Stimulated activated CD4-positive, alpha-beta T cell treated with anti-CD3 and anti-CD28 coated beads, Interleukin-1b, Interleukin-23, amount 100 ng/mL, for 4 hours (primary cell): ENCODE measurements around the gene MTOR.
"Not testable (repeated sequence)": the region's sequence is repeated elsewhere in the genome, so short reads cannot be mapped to it uniquely, and the experiment has no call there.

Experiments
- DNase-seq, 2 donors: peaks; one replicate each; pipeline ENCODE4 v3.0.0-alpha.2; 2020; ENCODE audit warnings: low read depth in 2 of 2

Gene MTOR

GRCh38 chr1:11107599-11107998 lies 154.8 kb downstream of the MTOR start:
- no peak for DNase-seq

GRCh38 chr1:11105586-11105985 lies 156.8 kb downstream of the MTOR start:
- no peak for DNase-seq

GRCh38 chr1:11101347-11101746 lies 161.0 kb downstream of the MTOR start:
- DNase-seq: no peak

- not testable (repeated sequence) for DNase-seq
Measured at GRCh38 chr1:11100806-11101205, 161.5 kb downstream of the MTOR start.

GRCh38 chr1:11100149-11100493 lies 162.2 kb downstream of the MTOR start:
- DNase-seq: no peak

GRCh38 chr1:11099310-11100148 lies 162.8 kb downstream of the MTOR start, which contains the start of gene EXOSC10:
TSS of gene EXOSC10 (minus strand) at chr1:11099869. CDS start at chr1:11099831, 38 bp downstream.
- DNase-seq: peak; percentile 95 to 96

- no peak for DNase-seq
Measured at GRCh38 chr1:11098931-11099309, 163.4 kb downstream of the MTOR start.

- not testable (repeated sequence) for DNase-seq
Measured at GRCh38 chr1:11083784-11084183, 178.6 kb downstream of the MTOR start.

GRCh38 chr1:11080931-11081330 lies 181.4 kb downstream of the MTOR start:
- no peak for DNase-seq

- no peak for DNase-seq
Measured at GRCh38 chr1:11078631-11079030, 183.7 kb downstream of the MTOR start.

GRCh38 chr1:11073398-11073797 lies 189.0 kb downstream of the MTOR start:
- DNase-seq: not testable (repeated sequence)

GRCh38 chr1:11072216-11072917 lies 190.0 kb downstream of the MTOR start:
- DNase-seq: no peak

- DNase-seq: no peak
Measured at GRCh38 chr1:11071463-11072215, 190.7 kb downstream of the MTOR start.

GRCh38 chr1:11070876-11071275 lies 191.5 kb downstream of the MTOR start:
- no peak for DNase-seq

GRCh38 chr1:11068600-11069473 lies 193.5 kb downstream of the MTOR start:
- no peak for DNase-seq

- DNase-seq: no peak
Measured at GRCh38 chr1:11067716-11068599, 194.4 kb downstream of the MTOR start.

- no peak for DNase-seq
Measured at GRCh38 chr1:11065796-11066195, 196.6 kb downstream of the MTOR start.

GRCh38 chr1:11064942-11065341 lies 197.4 kb downstream of the MTOR start:
- no peak for DNase-seq

GRCh38 chr1:11063937-11064537 lies 198.3 kb downstream of the MTOR start:
- DNase-seq: not testable (repeated sequence)

- no peak for DNase-seq
Measured at GRCh38 chr1:11062965-11063401, 199.4 kb downstream of the MTOR start.
